Adrenal gland (tissue), 12 donors: ENCODE results near the gene NDUFAF8. TPM values are rescaled to one million over a fixed set of nuclear protein-coding genes. Genes with fewer than 3 reads are reported as not detected.

Source experiments
- DNase-seq, 7 donors: peaks; one replicate each; pipeline ENCODE4 v3.0.0-alpha.2; 2019 to 2020
- H3K27ac ChIP-seq, 5 donors: fragments of 200-600 bp; sonication (generic) in 4 of 5; 1 replicate in 3 of 5; 2 replicates in 2 of 5; pipeline versions ENCODE4 v1.5.1 to v1.8.0; 2016 to 2020; ENCODE audit warnings: mild to moderate bottlenecking in 1 of 5
- H3K27me3 ChIP-seq: fragments of 200-600 bp; 2 replicates; pipeline ENCODE4 v1.8.0; 2021
- H3K36me3 ChIP-seq, 2 donors: fragments of 200-600 bp; replicated peaks in 1 of 2; 1 replicate in 1 of 2; 2 replicates in 1 of 2; pipeline versions ENCODE4 v1.5.1 to v1.8.0; 2018 to 2022
- H3K4me1 ChIP-seq, 2 donors: fragments of 200-600 bp; replicated peaks in 1 of 2; 1 replicate in 1 of 2; 2 replicates in 1 of 2; pipeline versions ENCODE4 v1.5.1 to v1.8.0; 2018 to 2021
- H3K4me3 ChIP-seq, 4 donors: fragments of 200-600 bp; sonication (generic) in 3 of 4; one replicate each; pipeline ENCODE4 v1.5.1; 2016 to 2018
- H3K9me3 ChIP-seq, 3 donors: fragments of 200-600 bp; sonication (generic) in 1 of 3; replicated peaks in 1 of 3; 1 replicate in 2 of 3; 2 replicates in 1 of 3; pipeline versions ENCODE4 v1.5.1 to v1.8.0; 2016 to 2021
- CTCF ChIP-seq, 6 experiments: fragments of 450-650 bp in 4 of 6; fragments of 200-600 bp in 2 of 6; sonication (generic) in 1 of 6; IDR thresholded peaks; 1 replicate in 5 of 6; 2 replicates in 1 of 6; pipeline versions ENCODE4 v1.5.1 to v1.8.0; 2016 to 2021; ENCODE audit warnings: antibody characterized with exemption in 6 of 6, mild to moderate bottlenecking in 2 of 6, moderate library complexity in 1 of 6
- POLR2A ChIP-seq, 2 donors: fragments of 450-650 bp; IDR thresholded peaks; one replicate each; pipeline ENCODE4 v1.6.1; 2017; ENCODE audit warnings: antibody characterized with exemption in 2 of 2, mild to moderate bottlenecking in 2 of 2, moderate library complexity in 1 of 2
- WGBS, 4 donors: extraction: QIAGEN DNeasy Blood & Tissue Kit in 2 of 4; methylation state at CpG; one replicate each; pipeline versions ENCODE4 v1.1.5 to v1.1.7; 2013 to 2017; 5-methylcytosine and 5-hydroxymethylcytosine counted together
- intact Hi-C, 2 donors: fragments of 100-400 bp; cut with DNase I; formaldehyde crosslinking; loops; one replicate each; pipeline versions ENCODE4 v1.14.1 to v1.15.0; 2022 to 2023
- polyA plus RNA-seq, 3 donors: library from polyadenylated mRNA; stranded (reverse); fragments of 200-250 nt in 2 of 3; fragments of 350-450 nt in 1 of 3; fragmentation: Illumina TruSeq in 1 of 3; extraction: RNeasy Lipid Tissue Mini Kit (QIAGEN cat#74804) in 1 of 3; gene quantifications; one replicate each; pipeline ENCODE4 v1.2.3, GENCODE V29; 2013 to 2014
- total RNA-seq, 9 donors: library from RNA; depleted of rRNA in 4 of 9; stranded (reverse); fragments of >200 nt in 4 of 9; fragments of 120-200 nt in 1 of 9; fragmentation: NEBNext Ultra II Directional in 1 of 9; extraction: Animal tissue kit (Norgen Biotek cat#: 25700) in 1 of 9; gene quantifications; one replicate each; pipeline versions ENCODE4 v1.1.0 to v1.2.4, GENCODE V29; 2013 to 2023
- donor health status: healthy with polysubstance abuse.
- donor health status: Bipolar disorder and iron deficiency.
- donor health status: DM: yes; HTN: yes; CAD: no.
- donor health status: DM: no; HTN: no; CAD: no.
- donor health status: DM: no; HTN: no; CAD: no.
- donor health status: DM: yes; HTN: yes; CAD: no.

The NDUFAF8 gene
- total and polyA plus RNA-seq, 12 donors: 25.3 to 106 (median 49.6) TPM

DNA sequence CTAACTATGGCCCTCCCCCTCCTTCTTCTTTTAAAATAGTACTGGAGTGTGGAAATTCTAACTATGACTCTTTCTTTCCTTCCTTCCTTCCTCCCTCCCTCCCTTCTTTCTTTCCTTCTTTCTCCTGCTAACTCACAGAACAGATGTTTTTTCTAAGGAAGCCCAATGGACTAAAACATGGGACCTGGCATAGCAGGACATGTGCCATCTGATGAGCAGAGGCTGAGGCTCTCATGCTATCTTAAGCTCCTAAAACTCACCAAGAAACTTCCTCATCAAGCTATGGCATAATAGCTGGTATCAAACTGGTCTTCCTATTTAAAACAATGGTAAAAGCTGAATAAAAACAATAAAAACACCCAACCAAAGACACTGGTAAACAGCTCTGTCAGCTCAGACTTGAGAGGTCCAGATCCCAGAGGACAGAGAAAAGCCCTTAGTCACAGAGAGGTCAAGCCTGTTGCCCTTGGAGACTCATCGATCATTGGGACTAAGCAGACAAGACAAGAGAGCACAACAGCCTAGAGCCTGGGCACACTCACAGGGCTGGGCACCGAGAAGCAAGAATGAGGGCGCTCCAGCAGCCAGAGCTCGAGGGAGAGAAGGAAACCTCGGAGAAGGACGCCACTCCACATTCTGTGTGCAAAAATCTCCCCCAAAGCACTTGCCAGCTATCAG lies 28.4 kb downstream of the NDUFAF8 start:
- Histone ChIP-seq H3K4me1 (peaks cover 9 to 10% of the 10 kb centered on the region in 2 donors), H3K27ac (peak overlapping the region in 4 of 5 donors; percentile 7 to 42 (median 24)), H3K4me3 (no peak overlapping the region), H3K36me3 (peaks cover 0 to 59% of the 10 kb centered on the region in 2 donors), H3K9me3 (no peaks in the 10 kb centered on the region), H3K27me3 (no peaks in the 10 kb centered on the region)
- TF ChIP-seq CTCF (IDR thresholded peaks at IDR 0.05) (no peak), POLR2A (IDR thresholded peaks at IDR 0.05) (no peak)
- WGBS, 4 donors: 63 to 74% (median 68%) methylated on average over 5 to 6 of the region's 6 CpGs
- intact Hi-C loops: no loop called here
- peak in 5 of 7 donors; percentile 52 to 67 (median 56) for DNase-seq

DNA sequence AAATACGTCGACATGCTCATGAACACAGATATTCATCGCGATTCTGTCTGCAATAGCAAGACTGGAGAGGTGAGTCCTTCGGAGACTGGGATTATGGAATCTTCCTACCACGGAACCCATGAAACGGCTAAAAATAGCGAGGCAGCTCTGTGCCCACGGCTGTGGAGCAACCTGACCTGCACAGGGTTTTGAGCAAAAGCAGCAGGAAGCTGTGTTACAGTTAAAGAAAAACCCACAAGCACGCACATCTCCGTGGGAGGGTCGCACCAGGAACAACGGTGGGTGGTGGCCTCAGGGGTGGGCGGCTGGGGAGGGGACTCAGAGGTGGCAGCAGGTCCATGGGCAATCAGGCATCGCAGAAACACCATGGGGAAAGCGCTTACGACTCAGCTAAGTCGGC lies 31.2 kb downstream of the NDUFAF8 start:
- peaks cover 0 to 61% of the 10 kb centered on the region in 2 donors for H3K36me3 ChIP-seq
- no peaks in the 10 kb centered on the region for H3K27me3 ChIP-seq
- H3K4me1 ChIP-seq: peaks cover 9 to 10% of the 10 kb centered on the region in 2 donors
- no peak for TF ChIP-seq CTCF (IDR thresholded peaks at IDR 0.05)
- no peak for TF ChIP-seq POLR2A (IDR thresholded peaks at IDR 0.05)
- intact Hi-C loops: no loop called here
- no peak overlapping the region for H3K27ac ChIP-seq
- no peak overlapping the region for H3K4me3 ChIP-seq
- DNase-seq: no peak
- WGBS, 4 donors: 92 to 95% (median 94%) methylated on average over 15 to 18 of the region's 18 CpGs
- no peaks in the 10 kb centered on the region for H3K9me3 ChIP-seq

DNA sequence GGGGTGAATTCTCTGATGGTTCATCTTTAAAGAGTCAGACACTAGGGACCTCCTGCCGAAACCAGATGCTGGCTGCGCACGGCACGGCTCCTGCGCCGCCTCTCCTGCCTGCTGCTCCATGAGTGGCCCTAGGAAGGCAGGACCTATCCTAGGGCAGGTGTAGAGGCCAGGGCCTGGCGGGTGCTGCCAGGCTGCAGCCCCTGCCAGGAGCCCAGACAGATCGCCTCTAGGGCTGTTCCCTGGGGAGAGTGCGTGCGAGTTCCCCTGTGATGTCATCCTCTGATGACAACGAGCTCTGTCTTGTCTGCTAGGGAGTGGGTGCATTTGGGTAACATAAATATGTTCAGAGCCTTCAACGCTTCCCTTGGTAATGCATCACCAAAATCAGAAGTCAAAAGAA lies 32.1 kb downstream of the NDUFAF8 start:
- TF ChIP-seq POLR2A (IDR thresholded peaks at IDR 0.05) (no peak), CTCF (IDR thresholded peaks at IDR 0.05) (no peak)
- WGBS, 4 donors: 83 to 97% (median 96%) methylated on average over 5 to 12 of the region's 12 CpGs
- Histone ChIP-seq H3K36me3 (peaks cover 0 to 62% of the 10 kb centered on the region in 2 donors), H3K4me3 (no peak overlapping the region), H3K27ac (no peak overlapping the region), H3K9me3 (no peaks in the 10 kb centered on the region), H3K4me1 (peaks cover 9 to 10% of the 10 kb centered on the region in 2 donors), H3K27me3 (no peaks in the 10 kb centered on the region)
- no peak for DNase-seq
- intact Hi-C loops: no loop called here

DNA sequence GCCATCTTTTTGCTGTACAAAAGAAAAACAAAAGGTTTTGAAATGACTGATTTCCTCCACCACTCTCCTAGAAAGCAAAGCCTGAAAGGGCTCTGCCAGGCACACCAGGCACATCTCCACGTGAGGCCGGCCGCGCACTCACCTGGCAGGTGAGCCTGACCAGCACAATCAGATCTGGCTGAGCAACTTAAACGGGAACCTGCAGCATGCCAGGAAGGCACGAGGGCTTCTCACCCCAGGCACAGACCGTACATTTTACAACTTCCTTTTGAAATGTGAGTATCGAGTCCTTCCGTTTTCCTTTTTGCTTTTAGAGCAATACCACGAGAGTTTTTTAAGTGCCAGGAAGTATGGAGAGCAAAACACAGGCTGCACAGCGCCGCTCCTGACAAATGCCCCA lies 33.5 kb downstream of the NDUFAF8 start:
- no peaks in the 10 kb centered on the region for H3K9me3 ChIP-seq
- H3K27me3 ChIP-seq: no peaks in the 10 kb centered on the region
- no peak for DNase-seq
- peaks cover 4 to 5% of the 10 kb centered on the region in 2 donors for H3K4me1 ChIP-seq
- WGBS, 4 donors: 72 to 86% (median 79%) methylated on average over 12 of the region's 12 CpGs
- intact Hi-C loops: no loop called here
- no peak overlapping the region for H3K4me3 ChIP-seq
- H3K36me3 ChIP-seq: peaks cover 0 to 62% of the 10 kb centered on the region in 2 donors
- TF ChIP-seq POLR2A (IDR thresholded peaks at IDR 0.05) (no peak), CTCF (IDR thresholded peaks at IDR 0.05) (no peak)
- no peak overlapping the region for H3K27ac ChIP-seq
